HG03571 (cell line): ENCODE data around the gene HERC4.

Source experiments
- ATAC-seq: cut with Tn5 transposase; IDR thresholded peaks from one replicate; pipeline ENCODE4 v1.9.1; 2021; ENCODE audit not compliant: unreplicated experiment

The HERC4 gene, protein sequence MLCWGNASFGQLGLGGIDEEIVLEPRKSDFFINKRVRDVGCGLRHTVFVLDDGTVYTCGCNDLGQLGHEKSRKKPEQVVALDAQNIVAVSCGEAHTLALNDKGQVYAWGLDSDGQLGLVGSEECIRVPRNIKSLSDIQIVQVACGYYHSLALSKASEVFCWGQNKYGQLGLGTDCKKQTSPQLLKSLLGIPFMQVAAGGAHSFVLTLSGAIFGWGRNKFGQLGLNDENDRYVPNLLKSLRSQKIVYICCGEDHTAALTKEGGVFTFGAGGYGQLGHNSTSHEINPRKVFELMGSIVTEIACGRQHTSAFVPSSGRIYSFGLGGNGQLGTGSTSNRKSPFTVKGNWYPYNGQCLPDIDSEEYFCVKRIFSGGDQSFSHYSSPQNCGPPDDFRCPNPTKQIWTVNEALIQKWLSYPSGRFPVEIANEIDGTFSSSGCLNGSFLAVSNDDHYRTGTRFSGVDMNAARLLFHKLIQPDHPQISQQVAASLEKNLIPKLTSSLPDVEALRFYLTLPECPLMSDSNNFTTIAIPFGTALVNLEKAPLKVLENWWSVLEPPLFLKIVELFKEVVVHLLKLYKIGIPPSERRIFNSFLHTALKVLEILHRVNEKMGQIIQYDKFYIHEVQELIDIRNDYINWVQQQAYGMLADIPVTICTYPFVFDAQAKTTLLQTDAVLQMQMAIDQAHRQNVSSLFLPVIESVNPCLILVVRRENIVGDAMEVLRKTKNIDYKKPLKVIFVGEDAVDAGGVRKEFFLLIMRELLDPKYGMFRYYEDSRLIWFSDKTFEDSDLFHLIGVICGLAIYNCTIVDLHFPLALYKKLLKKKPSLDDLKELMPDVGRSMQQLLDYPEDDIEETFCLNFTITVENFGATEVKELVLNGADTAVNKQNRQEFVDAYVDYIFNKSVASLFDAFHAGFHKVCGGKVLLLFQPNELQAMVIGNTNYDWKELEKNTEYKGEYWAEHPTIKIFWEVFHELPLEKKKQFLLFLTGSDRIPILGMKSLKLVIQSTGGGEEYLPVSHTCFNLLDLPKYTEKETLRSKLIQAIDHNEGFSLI

DNA sequence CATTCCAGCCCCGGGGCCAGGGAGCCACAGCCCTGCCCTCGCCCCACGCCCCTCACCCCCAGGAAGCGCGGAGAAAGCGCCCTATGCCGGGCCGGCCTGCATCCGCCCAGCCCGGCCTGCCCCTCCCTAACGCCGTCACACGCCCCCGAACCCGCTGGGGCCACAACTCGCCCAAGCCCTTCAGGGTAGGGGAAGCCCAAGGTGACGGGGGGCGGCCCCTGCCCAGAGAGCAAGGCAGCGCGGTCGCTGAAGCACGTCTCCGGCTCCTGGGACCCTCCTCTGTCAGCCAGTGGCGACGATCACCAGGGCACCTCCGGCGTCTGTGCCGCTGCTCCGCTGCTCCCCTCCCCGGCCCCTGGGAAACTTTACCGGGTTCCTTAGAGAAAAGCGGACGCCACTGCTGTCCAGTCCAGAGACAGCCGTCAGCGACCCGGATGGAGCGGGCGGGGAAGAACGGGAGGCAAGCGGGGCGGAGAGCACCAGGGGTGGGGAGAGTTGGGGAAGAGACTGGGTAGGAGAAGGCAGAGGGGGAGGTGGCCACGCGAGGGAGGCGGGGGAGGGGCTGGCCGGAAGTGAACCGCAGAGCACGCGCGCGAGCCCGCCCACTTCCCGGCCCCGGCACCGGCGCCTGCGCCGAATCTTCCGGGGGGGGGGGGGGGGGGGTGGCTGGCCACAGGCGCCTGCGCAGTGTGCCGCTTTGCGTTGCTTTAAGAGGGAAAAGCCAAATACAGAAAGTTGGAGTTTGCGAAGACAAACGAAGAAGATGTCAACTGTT lies at the start of gene HERC4:
TSS of gene HERC4 (minus strand) at position 509 of the 775 bp plus-strand sequence. CDS start 2,175 bp downstream, outside the sequence.
- ATAC-seq, result peak; percentile 92

DNA sequence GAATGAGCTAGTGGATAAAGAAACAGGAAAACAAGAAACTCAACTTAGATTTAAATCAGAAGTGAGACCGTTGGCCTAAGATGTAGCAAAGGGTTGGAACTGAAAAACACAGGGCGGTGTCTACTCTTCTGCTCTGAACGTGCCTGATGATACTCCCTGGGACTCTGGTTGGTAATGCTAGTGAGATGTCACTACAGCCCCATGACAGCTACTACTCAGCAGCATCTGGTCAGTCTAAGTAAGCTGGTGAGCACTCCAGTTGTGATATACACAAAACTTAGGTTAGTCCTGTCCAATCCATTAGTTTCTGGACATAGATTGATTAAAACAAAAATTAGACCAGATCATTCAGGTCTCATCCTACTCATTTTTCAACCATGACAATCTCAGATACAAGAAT lies 49.6 kb upstream of the HERC4 start:
- no peak for ATAC-seq

DNA sequence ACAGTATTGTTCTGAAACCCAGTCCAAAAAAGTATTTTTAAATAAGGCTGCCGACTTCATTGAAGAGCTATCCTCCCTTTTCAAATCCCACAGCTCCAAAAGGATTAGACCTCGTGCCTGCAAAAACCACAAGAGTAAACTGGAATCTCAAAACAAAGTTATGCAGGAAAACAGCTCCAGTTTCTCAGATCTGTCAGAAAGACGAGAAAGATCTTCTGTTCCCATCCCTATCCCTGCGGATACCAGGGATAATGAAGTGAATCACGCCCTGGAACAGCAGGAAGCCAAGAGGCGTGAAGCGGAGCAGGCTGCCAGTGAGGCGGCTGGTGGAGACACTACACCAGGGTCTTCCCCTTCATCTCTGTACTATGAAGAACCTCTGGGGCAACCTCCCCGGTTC lies 46.8 kb upstream of the HERC4 start:
- ATAC-seq, result no peak

DNA sequence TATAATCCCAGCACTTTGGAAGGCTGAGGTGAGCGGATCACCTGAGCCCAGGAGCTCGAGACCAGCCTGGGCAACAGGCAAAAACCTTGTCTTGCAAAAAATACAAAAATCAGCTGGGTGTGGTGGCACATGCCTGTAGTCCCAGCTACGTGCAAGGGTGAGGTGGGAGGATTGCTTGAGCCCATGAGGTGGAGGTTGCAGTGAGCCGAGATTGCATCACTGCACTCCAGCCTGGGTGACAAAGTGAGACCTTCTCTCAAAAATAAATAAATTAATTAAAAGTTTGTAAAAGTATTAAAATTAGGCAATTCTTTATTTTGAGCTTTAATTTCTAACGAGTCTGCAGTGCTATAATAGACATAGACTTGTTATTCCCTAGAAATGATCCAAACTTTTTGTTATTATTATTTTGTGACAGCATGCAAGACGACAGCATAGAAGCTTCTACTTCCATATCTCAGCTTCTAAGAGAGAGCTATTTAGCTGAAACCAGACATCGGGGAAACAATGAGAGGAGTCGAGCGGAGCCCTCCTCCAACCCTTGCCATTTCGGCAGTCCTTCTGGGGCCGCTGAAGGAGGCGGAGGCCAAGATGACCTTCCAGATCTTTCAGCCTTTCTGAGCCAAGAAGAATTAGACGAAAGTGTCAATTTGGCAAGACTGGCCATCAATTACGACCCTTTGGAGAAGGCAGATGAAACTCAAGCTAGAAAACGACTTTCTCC lies 46.1 kb upstream of the HERC4 start:
- no peak for ATAC-seq

DNA sequence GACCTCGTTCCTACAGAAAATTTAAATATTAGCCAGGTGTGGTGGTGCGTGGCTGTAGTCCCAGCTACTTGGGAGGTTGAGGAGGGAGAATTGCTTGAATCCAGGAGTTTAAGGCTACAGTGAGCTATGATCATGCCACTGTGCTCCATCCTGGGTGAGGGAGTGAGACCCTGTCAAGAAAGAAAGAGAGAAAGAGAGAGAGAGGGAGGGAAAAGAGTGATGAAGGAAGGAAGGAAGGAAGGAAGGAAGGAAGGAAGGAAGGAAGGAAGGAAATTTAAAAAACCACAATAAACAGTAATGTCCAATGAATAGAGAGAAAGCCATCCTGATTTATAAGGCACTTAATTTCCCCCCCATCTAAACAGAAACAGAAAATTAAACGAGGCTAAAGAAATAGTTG lies 43.6 kb upstream of the HERC4 start:
- ATAC-seq, result no peak

DNA sequence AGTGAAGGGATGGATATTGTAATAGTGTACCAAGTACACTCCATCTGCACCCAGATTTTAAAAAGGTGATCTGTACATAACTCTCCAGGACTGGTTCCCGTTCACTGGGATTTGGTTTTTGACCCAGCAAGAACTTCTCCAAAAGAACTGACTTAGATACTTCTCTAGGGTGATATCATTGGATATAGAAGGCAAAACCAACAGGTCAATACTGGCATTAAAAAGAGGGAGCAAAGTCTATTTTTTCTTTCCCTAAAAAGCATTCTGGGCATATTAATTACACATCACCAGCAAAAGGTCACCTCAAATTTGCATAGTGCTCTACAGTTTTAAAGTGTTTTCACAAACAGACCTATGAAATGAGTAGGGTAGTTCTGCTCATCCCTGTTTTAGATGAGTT lies 37.8 kb upstream of the HERC4 start:
- no peak for ATAC-seq

DNA sequence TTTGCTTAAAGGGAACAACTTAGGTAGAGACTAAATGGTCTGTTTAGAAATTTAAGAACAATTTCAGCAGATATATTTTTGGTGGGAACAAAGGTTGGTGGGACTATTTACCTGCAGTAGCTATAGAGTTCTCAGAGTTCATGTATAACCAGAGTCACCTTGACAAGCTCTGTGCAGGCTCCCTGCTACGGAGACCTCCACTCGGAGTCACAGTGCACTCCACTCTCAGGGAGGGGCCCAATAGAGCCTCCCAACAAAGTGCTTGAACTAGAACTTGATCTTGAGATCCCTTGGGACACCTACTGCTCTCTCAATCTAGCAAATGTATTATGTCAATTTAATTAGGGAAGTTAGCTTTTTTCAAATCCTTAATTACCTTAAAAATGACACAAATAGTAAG lies 36.5 kb upstream of the HERC4 start:
- no peak for ATAC-seq

DNA sequence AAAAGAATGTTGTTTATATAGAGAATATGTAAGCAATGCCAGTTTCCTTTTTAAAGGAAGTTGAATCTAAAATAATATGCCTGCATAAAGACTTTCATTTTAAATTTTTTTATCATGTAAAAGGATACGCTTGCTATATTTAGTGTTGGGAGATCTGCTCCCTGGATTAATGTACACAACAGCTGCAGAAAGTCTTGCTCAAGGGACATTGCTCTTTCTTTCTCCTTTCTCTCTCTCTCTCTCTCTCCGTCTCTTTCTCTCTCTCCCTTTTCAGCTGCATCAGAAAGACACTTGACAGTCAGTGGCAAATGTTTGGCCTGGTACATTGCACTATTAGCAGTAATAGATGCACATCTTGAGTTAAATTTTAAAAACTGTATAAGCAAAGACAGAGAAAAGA lies 34.9 kb upstream of the HERC4 start:
- ATAC-seq, result no peak

DNA sequence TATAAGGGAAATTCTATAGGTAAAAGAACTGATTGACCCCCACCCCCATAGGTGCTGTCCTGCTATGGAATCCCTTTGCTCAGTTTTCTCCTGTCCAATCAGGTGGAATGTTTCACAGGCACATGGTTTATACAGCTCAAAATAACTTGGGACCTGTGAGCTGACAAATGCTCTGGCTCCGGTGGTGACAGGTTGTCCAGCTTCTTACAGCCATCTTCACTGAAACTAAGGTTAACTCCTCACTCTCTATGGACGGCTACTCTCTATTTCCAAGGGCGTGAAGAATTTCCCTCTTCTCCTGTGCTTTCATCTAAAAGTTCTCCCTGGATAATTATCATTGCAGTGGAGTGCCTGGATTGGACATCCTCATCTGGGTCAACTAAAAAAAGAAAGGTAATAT lies 34.2 kb upstream of the HERC4 start, which contains the start of gene MYPN:
TSS of gene MYPN (plus strand) at position 158 of the 400 bp plus-strand sequence. CDS start 11,951 bp downstream, outside the sequence.
- no peak for ATAC-seq

DNA sequence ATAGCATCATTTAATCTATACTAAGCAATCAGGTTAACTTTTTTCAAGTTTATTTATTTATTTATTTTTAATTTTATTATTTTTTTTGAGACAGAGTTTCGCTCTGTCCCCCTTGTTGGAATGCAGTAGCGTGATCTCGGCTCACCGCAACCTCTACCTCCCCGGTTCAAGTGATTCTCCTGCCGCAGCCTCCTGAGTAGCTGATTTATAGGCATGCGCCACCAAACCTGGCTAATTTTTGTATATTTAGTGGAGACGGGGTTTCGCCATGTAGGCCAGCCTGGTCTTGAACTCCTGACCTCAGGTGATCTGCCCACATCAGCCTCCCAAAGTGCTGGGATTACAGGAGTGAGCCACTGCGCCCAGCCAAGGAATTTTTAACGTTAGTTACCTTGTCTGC lies 33.6 kb upstream of the HERC4 start:
- no peak for ATAC-seq

DNA sequence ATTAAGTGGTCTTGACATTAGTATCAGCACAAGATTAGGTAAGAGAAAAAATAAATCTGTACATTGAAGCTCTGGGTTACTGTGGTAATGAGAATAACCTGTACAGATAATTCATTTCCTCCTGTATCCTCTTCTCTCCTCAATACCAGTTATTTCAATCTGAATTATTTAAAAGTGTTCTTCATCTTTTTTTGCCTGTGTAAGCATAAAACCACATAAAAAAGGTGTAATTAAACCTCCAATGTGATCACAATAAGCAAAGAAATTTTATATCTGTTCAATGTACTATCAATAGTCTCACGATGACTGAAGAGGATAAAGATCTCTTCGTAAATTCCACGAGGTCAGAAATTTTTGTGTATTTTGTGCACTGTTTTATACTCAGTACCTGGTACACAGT lies 33.0 kb upstream of the HERC4 start:
- ATAC-seq, result no peak

DNA sequence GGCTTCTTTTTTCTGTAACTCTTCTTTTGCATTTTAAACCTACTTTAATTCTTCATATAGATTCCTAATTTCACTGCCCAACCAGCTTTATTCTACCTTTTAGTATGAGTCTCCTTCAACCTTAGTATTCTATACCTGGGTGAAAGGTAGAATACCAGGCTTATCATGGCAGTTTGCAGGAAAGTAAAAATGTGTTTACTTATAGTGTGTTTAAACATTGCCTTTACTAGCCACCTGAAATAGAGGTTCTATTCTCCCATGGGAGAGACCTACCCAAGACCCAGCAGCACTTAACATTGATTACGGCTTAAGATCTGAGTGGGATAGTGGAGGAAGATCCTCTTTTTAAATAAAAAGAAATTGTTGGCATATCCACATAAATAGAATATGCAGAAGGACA lies 32.6 kb upstream of the HERC4 start:
- ATAC-seq, result no peak

DNA sequence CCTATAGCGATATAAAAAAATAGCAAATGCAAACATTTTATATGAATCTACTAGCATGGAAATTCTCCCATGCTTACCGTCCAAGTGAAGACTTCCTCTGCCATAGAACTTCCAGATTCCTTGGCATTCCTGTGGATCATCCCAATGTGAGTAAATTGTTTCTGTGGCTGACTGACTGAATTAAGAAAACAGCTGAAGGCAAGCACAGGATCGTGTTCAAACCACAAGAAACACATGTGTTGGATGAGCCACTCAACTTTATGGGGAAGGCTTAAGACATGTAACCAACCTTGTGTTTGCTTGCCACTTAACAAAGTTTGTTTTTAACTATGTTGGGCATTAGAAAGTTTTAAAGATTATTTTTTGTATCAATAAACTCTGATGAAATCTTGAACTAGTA lies 31.6 kb upstream of the HERC4 start:
- ATAC-seq, result no peak

DNA sequence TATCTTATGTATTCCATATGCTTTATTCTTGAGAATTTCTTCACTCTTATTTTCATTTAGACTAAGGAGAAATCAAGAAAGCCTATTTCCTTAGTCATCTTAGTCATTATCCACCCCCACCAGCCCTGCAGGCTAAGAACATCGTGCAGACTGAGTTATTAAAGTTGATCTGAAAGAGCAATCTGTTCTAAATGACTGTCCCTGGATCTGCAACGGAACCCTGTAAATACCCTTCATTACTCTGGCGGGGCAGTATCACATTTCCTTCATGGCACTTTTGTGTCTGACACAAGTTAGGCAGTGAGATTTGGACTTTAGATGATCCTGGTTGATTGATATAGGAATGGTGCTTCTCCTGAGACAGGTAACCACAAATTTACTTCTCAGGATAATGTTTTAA lies 30.7 kb upstream of the HERC4 start:
- no peak for ATAC-seq

DNA sequence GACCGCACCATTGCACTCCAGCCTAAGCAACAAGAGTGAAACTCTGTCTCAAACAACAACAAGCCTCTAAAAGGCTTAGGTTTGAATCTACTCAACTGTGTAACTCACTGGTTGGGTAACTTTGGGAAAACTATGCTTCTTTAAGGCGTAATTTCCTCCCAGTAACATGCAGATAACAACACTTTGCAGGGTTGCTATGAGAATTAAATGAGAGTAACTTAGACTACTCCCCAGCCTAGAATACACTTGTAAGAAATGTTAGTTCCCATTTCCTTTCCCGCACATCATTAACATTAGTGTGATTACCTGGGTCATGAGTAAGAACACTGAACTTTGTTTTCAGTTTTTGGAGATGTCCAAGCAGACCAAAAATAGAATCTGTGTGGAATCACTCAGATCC lies 28.8 kb upstream of the HERC4 start:
- ATAC-seq, result no peak

DNA sequence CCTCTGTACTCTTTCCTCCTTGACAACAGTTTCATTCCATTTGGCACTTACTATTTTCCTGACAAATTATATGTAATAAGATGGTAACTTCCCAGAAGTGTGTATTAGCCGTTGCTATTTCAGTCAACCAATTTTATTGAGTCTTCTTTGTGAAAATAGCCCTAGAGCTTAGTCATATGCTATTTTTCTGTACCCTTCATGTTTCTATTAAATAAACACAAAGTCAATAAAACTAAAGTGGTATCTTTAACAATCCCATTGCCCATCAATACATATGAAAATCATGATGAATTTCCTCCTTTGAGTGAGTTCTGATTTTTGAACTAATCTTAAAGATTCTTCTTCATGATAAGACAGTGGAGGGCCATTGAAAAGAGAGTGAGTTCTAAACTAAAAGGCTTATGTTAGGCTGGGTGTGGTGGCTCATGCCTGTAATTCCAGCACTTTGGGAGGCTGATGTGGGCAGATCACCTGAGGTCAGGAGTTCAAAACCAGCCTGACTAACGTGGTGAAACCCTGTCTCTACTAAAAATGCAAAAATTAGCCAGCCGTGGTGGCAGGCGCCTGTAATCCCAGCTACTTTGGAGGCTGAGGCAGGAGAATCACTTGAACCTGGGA lies 28.3 kb upstream of the HERC4 start:
- no peak for ATAC-seq

DNA sequence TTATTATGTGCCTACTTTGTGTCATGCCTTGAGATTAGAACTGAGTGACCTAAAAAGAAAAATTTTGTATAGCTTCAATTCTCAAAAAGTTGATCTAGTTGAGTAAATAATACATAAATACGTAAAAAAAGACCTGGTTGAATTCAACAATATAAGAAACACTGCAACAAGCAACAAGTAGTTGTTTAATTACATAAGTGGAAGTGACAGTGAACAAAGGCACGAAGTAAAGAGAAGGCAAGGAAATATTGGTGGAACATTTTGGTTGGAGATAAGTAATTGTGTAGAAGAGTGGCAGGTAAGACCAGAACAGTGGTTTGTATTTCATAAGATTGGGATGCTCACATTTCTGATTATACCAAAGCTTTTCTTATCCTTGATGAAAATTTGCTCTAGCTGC lies 26.0 kb upstream of the HERC4 start:
- ATAC-seq, result no peak

DNA sequence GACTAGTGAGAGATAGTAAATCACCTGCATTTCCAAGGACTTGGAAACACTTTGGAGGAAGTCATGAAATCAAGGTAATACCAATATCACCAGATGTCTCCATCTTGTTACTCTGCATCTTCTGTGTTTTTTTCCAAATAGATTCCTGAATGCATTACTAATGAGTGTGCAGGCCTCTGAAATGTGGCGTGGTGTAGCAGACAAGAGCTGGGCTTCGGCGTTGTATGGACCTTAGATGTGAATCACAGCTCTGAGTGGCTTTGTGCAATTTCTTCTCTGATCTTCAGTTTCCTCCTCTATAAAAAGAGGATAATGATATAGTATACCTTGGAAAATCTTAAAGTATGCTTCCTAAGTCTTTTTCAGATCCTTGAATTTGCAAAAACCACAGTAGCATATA lies 24.7 kb upstream of the HERC4 start:
- no peak for ATAC-seq

DNA sequence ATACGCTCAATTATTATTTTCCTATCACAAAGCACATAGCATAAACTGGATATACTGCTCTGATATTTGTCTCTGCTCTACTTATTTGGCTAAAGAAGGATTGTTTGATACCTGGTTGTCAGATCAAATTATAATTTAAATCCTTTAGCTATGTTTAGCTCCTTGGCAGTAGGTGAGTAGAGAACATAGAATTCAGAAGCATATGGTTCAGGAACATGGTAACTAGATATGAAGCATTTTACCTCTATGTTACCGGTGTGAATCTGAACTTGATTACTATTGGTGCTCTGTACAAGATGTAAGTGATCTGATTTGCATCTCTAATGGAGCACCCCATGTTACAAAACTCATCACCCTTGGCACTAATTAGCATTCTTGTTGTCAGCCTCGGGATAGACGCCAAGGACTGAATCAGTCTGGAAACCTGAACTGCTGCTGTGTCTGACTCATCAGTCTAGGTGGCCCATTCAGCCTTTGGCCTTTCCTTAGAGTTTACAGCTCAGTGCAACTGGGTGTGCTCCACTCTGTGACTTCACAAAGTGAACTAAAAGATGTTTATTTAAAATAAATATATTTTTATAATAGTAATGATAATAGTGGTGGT lies 21.9 kb upstream of the HERC4 start:
- ATAC-seq, result no peak
